PC-9 (cell line): Measurements from ENCODE around the gene NCOA5.

Experiments
- EZH2 ChIP-seq: fragments of 200-600 bp; sonication (generic); IDR thresholded peaks from 2 replicates; pipeline ENCODE4 v1.8.0; 2017; ENCODE audit warnings: antibody characterized with exemption, low read depth
- TF ChIP-seq, protein P1 (sequence below): fragments of 200-600 bp; sonication (generic); conservative IDR thresholded peaks from 2 replicates; pipeline ENCODE4 v1.6.1; 2017; ENCODE audit warnings: mixed run types, antibody characterized with exemption, mild to moderate bottlenecking, moderate library complexity

DNA sequence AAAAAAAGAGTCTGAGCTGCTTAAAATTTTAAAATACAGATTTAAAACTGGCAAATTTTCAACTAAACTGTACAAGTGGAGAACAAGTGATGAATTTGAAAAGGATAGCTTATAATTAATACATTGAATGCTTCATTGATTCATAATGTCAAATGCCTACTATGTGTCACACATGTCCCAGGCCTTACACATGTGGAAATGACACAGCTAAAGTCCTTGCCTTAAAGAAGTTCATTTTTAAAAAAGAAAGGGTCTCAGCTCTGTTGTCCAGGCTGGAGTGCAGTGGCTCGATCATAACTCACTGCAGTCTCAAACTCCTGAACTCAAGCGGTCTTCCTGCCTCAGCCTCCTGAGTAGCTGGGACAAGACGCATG is 5.0 kb downstream of the NCOA5 start:
- TF ChIP-seq, protein P1, sequence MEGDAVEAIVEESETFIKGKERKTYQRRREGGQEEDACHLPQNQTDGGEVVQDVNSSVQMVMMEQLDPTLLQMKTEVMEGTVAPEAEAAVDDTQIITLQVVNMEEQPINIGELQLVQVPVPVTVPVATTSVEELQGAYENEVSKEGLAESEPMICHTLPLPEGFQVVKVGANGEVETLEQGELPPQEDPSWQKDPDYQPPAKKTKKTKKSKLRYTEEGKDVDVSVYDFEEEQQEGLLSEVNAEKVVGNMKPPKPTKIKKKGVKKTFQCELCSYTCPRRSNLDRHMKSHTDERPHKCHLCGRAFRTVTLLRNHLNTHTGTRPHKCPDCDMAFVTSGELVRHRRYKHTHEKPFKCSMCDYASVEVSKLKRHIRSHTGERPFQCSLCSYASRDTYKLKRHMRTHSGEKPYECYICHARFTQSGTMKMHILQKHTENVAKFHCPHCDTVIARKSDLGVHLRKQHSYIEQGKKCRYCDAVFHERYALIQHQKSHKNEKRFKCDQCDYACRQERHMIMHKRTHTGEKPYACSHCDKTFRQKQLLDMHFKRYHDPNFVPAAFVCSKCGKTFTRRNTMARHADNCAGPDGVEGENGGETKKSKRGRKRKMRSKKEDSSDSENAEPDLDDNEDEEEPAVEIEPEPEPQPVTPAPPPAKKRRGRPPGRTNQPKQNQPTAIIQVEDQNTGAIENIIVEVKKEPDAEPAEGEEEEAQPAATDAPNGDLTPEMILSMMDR, result no peak
- no peak for TF ChIP-seq EZH2
